NK-92 (cell line): Measurements from ENCODE around the gene PTGES3.
"Not testable (repeated sequence)": the region's sequence is repeated elsewhere in the genome, so short reads cannot be mapped to it uniquely, and the experiment has no call there.

ENCODE experiments used
- DNase-seq: peaks from one replicate; lab custom pipeline; 2025; ENCODE audit not compliant: unreplicated experiment; lab: John Stamatoyannopoulos, UW

The PTGES3 gene

GRCh38 chr12:56713345-56713744, 25.3 kb upstream of the PTGES3 start:
- DNase-seq: no peak

- no peak for DNase-seq
These were observed 21.8 kb upstream of the PTGES3 start for GRCh38 chr12:56709759-56710376.

DNA sequence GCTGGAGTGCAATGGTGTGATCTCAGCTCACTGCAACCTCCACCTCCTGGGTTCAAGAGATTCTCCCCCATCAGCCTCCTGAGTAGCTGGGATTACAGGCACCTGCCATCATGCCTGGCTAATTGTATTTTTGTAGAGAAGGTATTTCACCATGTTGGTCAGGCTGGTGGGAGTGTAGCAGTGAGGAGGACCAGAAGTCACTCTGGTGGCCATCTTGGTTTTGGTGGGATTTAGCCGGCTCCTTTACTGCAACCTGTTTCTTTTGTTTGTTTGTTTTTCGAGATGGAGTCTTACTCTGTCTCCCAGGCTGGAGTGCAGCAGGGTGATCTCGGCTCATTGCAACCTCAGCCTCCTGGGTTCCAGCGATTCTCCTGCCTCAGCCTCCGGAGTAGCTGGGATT, 16.4 kb upstream of the PTGES3 start:
- not testable (repeated sequence) for DNase-seq

GRCh38 chr12:56699020-56699661, 11.1 kb upstream of the PTGES3 start:
- DNase-seq: no peak

- DNase-seq: no peak
These were observed 7.4 kb upstream of the PTGES3 start for GRCh38 chr12:56695327-56696101.

GRCh38 chr12:56694161-56694560, 6.1 kb upstream of the PTGES3 start:
- DNase-seq: no peak

DNA sequence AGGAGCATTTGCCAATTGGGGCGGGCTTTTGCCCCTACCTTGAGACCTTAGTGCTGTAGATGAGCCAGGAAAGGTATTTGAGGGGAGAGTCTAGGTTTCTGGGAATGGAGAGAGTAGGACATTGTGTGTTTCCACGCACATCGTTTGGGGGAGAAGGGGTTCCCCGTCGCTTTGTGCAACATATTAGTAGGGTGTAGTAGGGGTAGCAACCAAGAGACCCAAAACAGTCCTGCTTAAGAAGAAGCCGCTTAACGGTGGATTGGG, 694 bp upstream of the PTGES3 start:
- DNase-seq: no peak

DNA sequence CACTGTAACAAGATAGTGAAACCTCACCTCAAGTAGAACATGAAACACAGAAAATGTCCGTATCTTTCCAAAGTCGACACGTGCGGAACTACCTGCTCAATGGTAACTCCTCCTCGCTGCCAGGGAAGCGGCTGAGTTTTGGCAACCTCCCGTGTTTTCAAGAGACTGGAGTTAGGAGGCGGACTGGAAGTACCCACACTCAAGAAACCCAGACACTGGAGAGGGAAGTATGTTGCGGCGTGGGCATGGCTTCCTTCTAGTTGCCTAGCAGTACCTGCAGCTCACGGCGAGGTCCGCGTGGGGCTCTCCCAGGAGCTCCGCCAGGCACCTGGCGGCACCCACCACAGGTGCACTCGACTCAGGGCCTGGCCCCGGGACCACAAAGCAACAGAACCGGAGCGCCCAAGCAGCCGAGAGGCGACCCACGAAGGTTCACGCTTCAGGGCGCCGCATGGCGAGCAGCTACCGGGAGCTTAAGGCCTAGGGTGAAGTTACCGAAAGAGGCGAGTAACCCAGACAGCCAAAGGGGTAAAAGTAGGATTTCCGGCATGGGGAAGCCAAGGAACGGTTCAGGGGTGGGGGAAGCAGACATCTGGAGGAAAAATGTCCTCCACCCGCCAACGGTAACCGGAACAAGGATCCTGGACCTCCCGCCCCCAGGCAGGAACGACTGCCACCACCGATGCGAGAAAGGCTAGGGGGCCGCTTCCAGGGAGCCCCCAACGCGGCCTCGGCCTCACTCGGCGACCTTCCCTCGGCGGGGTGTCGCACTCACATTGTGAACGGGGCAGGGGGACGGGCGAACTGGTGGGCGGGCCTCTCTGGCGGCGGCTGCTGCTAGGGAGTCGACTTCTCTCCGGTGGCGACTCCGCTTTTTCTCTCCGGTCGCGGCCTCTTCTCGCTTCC, 608 bp downstream of the PTGES3 start:
- no peak for DNase-seq

DNA sequence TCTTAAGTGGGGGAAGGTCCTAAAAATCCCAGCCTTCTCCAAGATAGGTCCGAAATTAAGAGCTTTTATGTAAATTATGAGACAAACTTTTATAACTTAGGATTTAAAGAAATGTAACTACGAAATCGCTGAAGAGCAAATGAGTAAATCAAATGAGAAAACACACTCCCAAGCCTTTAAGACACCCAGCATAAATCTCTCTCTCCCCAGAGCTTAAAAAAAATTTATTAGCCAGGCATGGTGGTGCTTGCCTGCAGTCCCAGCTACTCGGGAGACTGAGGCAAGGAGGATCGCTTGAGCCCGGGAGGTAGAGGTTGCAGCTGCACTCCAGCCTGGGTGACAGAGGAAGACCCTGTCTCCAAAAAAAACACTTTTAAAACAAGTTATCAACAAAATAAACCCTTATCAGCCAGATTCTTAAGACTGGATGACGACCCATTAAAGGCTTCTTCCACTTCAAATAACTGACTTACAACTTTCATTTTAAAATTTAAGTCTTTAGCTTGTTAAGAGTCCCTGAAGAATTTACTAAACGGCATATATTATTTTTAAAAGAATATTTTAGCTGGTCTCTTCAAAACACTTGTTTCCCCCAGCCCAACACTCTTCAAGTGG, 3.2 kb downstream of the PTGES3 start:
- DNase-seq: no peak

DNA sequence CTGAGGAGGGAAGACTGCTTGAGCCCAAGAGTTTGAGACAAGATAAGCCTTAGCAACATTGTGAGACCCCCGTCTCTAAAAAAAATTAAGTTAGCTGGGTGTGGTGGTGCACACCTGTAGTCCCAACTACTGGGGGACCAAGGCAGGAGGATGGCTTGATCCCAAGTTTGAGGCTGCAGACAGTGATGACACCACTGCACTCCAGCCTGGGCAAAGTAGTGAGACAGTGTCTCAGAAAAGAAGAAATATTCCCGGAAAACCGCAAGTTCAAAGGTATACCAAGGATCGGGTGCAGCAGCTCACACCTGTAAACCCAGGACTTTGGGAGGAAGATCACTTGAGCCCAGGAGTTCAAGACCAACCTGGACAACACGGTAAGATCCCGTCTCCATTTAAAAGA, 5.8 kb downstream of the PTGES3 start:
- DNase-seq: no peak

- no peak for DNase-seq
These were observed 8.1 kb downstream of the PTGES3 start for GRCh38 chr12:56679883-56680575.

- no peak for DNase-seq
These were observed 9.2 kb downstream of the PTGES3 start for GRCh38 chr12:56678852-56679251.

DNA sequence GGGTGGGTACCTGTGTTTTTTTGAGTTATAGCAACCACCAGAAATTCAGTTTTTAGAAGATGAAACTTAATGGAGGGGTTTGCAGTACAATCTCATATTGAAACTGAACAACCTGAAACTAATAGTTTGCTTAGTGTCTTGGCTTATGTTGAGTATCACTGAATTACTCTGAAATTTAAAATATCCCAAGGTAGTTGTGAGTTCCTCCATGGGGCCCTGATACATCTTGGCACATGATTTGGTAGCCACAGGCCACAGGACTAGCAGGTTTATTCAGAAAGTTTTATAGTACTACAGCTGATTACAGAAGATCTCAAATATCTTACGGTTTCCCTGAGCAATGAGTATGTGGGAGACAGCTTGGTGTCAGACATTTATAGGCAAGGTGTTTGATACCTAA, 10.4 kb downstream of the PTGES3 start:
- DNase-seq: no peak

DNA sequence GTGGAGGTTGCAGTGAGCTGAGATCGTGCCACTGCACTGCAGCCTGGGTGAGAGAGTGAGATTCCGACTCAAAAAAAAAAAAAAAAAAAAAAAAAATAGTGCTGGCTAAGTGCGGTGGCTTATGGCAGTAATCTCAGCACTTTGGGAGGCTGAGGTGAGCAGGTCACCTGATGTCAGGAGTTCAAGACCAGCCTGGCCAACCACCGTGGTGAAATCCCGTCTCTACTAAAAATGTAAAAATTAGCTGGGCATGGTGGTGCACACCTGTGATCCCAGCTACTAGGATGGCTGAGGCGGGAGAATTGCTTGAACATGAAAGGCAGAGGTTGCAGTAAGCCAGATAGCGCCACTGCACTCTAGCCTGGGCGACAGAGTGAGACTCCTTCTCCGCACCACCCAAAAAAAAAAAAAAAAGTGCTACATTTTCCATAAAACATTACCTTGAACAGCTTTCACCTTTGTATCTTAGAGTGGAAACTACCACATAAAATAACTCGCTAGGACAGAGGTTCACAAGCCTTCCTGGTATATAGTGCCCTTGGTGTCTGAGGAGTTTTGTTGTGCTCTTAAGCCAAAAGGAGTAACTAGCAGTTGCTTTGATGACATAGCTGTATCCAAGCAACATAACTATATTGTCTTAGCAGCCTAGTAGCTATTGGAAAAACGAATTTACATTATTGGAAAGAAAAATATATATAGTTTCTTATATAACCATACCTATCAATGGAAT, 11.1 kb downstream of the PTGES3 start:
- no peak for DNase-seq

GRCh38 chr12:56671608-56672007, 16.5 kb downstream of the PTGES3 start:
- DNase-seq: no peak

GRCh38 chr12:56670836-56671235, 17.2 kb downstream of the PTGES3 start:
- DNase-seq: no peak

DNA sequence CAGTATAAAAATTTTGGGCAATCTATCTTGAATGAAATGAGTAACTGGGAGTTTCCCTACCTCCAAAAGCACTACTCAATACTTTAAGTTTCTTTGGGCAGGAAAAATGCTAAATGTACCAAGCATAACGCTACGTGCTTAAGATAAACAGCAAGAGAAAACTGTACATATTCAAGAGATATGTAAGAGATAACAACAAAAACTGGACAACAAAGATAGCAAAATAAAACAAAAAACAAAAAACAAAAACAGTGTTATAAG, 20.0 kb downstream of the PTGES3 start:
- DNase-seq: no peak

DNA sequence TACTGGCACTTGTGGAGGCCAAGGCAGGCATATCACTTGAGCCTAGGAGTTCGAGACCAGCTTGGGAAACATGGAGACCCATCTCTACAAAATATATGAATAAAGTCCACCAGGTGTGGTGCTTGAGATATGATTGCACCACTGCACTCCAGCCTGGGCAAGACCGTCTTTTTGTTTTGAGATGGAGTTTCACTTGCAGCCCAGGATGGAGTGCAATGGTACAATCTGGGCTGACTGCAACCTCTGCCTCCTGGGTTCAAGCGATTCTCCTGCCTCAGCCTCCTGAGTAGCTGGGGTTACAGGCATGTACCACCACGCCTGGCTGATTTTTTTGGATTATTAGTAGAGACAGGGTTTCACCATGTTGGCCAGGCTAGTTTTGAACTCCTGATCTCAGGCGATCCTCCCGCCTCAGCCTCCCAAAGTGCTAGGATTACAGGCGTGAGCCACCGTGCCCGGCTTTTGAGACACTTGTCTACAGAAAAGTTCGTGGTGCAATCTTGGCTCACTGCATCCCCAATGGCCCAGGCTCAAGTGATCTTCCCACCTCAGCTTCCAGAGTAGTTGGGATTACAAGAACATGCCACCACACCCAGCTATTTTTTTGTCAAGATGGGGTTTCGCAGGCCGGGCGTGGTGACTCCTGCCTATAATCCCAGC, 26.0 kb downstream of the PTGES3 start:
- DNase-seq: no peak

- no peak for DNase-seq
These were observed 26.5 kb downstream of the PTGES3 start for GRCh38 chr12:56661560-56661959.

DNA sequence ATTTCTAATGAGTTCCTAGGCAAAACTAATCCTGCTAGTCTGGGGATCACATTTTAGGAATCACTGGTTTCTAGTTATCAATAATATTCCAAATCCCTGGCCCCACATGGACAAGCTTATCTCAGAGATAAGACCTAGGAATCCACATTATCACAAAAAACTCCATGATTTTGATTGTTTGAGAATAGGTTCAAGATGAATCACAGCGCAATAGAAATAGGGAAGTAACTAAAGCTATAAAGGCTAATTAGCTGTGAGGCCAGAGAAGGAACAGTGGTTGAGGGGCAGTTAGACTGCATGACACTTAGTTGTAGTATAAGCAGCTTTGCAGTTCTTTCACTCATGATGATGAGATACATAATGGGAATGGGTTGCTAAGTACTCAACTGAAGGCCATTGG, 29.2 kb downstream of the PTGES3 start:
- DNase-seq: no peak
